K562 (cell line): Measurements from ENCODE around the gene DYNC1H1.

Experiments used
- CHD1 ChIP-seq: fragments of 200-600 bp; sonication (generic); IDR thresholded peaks from one replicate; pipeline ENCODE4 v1.6.1; 2012; ENCODE audit warnings: mild to moderate bottlenecking, moderate library complexity, low read length, inconsistent platforms
- DNMT1 ChIP-seq: fragments of 450-650 bp; IDR thresholded peaks from 2 replicates; pipeline ENCODE4 v1.6.1; 2016; ENCODE audit warnings: antibody characterized with exemption, mild to moderate bottlenecking
- E2F4 ChIP-seq: sonication (generic); formaldehyde crosslinking; IDR thresholded peaks from 2 replicates; pipeline ENCODE4 v1.8.0; 2022; ENCODE audit warnings: mild to moderate bottlenecking, low read depth, missing genetic modification reagents
- EP300 ChIP-seq: IDR thresholded peaks from 2 replicates; pipeline ENCODE4 v1.6.1; 2012; ENCODE audit warnings: low read length, improper control_type of control experiment
- GATA2 ChIP-seq: sonication (generic); formaldehyde crosslinking; IDR thresholded peaks from 2 replicates; pipeline ENCODE4 v1.4.0; 2020; ENCODE audit warnings: mild to moderate bottlenecking, missing genetic modification reagents
- GTF2A2 ChIP-seq: IDR thresholded peaks from 2 replicates; pipeline ENCODE4 v1.6.1; 2016; ENCODE audit warnings: mild to moderate bottlenecking, missing genetic modification characterization, missing compliant biosample characterization
- IRF2 ChIP-seq: sonication (generic); formaldehyde crosslinking; IDR thresholded peaks from 2 replicates; pipeline ENCODE4 v1.8.1; 2022; ENCODE audit warnings: mild to moderate bottlenecking, missing genetic modification reagents
- MAX ChIP-seq: sonication (generic); formaldehyde crosslinking; IDR thresholded peaks from 2 replicates; pipeline ENCODE4 v1.9.0; 2022; ENCODE audit warnings: mild to moderate bottlenecking, missing genetic modification reagents
- PHF8 ChIP-seq: fragments of 200-600 bp; sonication (generic); IDR thresholded peaks from 2 replicates; pipeline ENCODE4 v1.6.1; 2012; ENCODE audit warnings: mixed run types, mild to moderate bottlenecking, inconsistent platforms, low read length, moderate library complexity, borderline replicate concordance
- RBM22 ChIP-seq: fragments of 200-400 bp; formaldehyde crosslinking; IDR thresholded peaks from 2 replicates; pipeline ENCODE4 v1.6.1; 2018; ENCODE audit warnings: low read length, low read depth; ENCODE audit not compliant: poor library complexity, severe bottlenecking
- SLC30A9 ChIP-seq: fragments of 250-450 bp; sonication (Bioruptor Pico); IDR thresholded peaks from 2 replicates; pipeline ENCODE4 v1.8.0; 2022; ENCODE audit warnings: mild to moderate bottlenecking, moderate library complexity
- SRSF7 ChIP-seq: fragments of 200-400 bp; formaldehyde crosslinking; optimal IDR thresholded peaks from 2 replicates; pipeline ENCODE3; 2017; ENCODE audit warnings: mild to moderate bottlenecking, low read depth, low read length
- TEAD4 ChIP-seq, 2 experiments: sonication (generic) in 1 of 2; formaldehyde crosslinking in 1 of 2; IDR thresholded peaks; 2 replicates each; pipeline versions ENCODE4 v1.6.1 to v1.8.0; 2012 to 2022; ENCODE audit warnings: borderline replicate concordance in 1 of 2, inconsistent platforms in 1 of 2, low read length in 1 of 2, mild to moderate bottlenecking in 1 of 2, missing genetic modification reagents in 1 of 2
- ZNF232 ChIP-seq: sonication (generic); formaldehyde crosslinking; IDR thresholded peaks from 2 replicates; pipeline ENCODE4 v1.8.0; 2022; ENCODE audit warnings: mild to moderate bottlenecking, missing genetic modification reagents

GRCh38 chr14:101947577-101947903 lies 16.8 kb upstream of the DYNC1H1 start:
- TF ChIP-seq DNMT1 (no peak), SRSF7 (no peak), GTF2A2 (tag) (no peak), MAX (CRISPR knock-in tag) (no peak), GATA2 (CRISPR knock-in tag) (no peak), ZNF232 (no peak), EP300 (no peak), SLC30A9 (CRISPR knock-in tag) (no peak), E2F4 (CRISPR knock-in tag) (no peak), RBM22 (no peak), IRF2 (CRISPR knock-in tag) (no peak), TEAD4 (IDR thresholded peaks at IDR 0.05; ENCODE audit: low read length) (no peak), TEAD4 (CRISPR knock-in tag; IDR thresholded peaks at IDR 0.05; ENCODE audit: borderline replicate concordance) (no peak), PHF8 (no peak), CHD1 (no peak)
